ENCODE data around the gene BACH2.

BACH2 gene

DNA sequence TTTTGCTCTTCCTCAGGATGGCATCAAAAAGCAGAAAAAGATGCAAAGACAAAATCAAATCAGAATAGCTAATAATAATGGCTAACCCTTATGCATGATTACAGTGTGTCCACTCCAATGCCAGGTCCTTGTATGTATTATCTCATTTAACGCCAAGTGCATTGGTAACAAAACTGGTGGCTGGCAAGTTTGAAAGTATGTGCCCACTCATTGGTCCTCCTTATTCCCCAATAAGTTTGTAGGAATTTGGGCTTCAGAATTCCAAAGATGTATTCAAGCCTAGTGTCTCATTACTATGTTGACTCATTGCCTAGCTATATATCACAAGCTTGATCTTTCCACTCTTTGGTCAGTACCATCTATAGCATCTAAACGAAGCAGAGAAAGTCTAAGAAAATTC lies 205.8 kb downstream of the BACH2 start:
- no peak overlapping the region for H3K4me3 ChIP-seq (ENCODE audit: low read depth, low read length)
- TF ChIP-seq, protein P1, sequence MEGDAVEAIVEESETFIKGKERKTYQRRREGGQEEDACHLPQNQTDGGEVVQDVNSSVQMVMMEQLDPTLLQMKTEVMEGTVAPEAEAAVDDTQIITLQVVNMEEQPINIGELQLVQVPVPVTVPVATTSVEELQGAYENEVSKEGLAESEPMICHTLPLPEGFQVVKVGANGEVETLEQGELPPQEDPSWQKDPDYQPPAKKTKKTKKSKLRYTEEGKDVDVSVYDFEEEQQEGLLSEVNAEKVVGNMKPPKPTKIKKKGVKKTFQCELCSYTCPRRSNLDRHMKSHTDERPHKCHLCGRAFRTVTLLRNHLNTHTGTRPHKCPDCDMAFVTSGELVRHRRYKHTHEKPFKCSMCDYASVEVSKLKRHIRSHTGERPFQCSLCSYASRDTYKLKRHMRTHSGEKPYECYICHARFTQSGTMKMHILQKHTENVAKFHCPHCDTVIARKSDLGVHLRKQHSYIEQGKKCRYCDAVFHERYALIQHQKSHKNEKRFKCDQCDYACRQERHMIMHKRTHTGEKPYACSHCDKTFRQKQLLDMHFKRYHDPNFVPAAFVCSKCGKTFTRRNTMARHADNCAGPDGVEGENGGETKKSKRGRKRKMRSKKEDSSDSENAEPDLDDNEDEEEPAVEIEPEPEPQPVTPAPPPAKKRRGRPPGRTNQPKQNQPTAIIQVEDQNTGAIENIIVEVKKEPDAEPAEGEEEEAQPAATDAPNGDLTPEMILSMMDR (IDR thresholded peaks at IDR 0.05; ENCODE audit: low read depth, low read length): no peak

DNA sequence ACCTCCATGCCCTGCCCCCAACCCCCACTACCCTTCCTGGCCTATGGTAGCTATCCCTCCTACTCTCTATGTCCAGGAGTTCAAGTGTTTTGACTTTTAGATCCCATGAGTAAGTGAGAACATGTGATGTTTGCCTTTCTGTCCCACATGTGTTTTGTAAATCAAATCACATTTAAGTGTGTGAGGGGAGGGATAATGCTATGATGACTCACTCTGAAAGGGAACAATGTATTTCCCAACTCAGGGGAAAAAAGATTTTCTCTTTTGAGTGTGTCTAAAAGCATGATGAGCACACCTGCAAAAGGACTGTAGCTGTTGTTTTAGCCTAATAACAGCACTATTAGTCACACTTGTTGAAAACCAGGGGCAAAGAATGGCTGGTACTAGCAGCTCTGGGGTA lies 208.6 kb downstream of the BACH2 start:
- H3K4me3 ChIP-seq (ENCODE audit: low read depth, low read length): no peak overlapping the region
- TF ChIP-seq, protein P1 (IDR thresholded peaks at IDR 0.05; ENCODE audit: low read depth, low read length): no peak

DNA sequence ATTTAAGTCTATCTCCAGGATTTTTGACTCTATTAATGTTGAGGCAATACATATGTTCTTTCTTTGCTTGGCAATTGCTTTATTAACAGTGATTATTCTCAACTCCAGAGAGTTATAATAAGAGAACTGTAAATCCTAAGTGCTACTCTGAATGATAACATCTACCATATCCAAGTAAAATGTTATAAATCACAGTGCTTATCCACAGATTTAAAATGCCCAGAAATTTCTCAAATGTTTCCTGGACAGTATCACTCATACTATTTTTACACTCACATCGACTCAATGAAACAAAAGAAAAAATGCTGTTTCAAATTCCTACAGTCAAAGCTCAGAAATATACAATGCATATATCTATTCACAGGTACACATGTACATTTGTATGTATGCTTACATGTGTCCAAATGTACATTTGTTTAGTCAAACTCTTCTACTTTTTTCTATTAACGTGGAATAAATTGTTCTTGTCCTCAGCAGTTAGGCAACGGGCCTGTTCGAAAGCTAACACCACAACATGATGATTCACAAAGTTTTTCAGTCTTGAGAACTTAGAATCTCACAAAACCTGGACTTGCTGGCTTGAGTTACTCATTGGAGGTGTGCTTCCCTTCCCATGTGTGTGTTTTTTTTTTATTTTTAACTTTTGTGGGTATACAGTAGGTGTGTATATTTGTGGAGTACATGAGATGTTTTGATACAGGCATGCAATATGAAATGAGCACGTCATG lies 209.4 kb downstream of the BACH2 start:
- TF ChIP-seq, protein P1 (IDR thresholded peaks at IDR 0.05; ENCODE audit: low read depth, low read length): no peak
- no peak overlapping the region for H3K4me3 ChIP-seq (ENCODE audit: low read depth, low read length)

DNA sequence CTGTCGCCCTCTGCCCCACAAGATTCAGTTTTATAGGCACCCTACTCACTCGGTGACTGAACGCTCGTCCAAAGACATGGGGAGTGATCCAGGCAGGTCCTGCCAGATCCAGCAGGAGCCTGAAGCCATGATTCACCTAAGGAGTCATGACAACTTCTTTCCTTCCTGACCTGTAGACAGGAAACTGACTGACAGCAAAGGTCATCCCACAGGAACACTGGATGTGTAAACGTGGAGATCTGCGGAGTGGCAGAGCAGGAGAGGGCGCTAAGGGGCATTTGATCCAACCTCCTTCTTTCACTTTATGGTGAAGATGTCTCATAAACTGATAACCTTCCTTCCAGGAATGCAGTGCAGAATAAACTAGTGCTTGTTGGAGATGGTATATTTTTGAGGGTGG lies 210.1 kb downstream of the BACH2 start:
- TF ChIP-seq, protein P1 (IDR thresholded peaks at IDR 0.05; ENCODE audit: low read depth, low read length): no peak
- no peak overlapping the region for H3K4me3 ChIP-seq (ENCODE audit: low read depth, low read length)

DNA sequence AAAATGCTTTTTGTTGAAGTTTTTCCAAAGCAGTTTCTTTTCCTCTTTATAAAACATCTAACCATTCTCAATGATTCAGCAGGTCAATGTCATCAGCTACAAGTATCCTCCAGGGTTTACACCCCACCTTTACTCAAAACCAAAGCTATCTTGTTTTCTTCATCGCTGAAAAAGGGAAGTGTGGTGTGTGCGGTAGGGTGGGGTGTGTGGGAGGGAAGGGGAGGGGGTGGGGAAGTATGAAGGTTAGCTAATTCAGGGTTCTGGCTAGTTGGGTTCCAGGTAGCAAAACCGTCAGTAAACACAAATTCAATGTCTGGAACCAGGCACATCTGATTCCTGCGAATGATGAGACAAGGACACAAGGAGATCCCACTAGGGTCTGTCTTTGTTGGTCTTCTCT lies 212.8 kb downstream of the BACH2 start:
- TF ChIP-seq, protein P1 (IDR thresholded peaks at IDR 0.05; ENCODE audit: low read depth, low read length): no peak
- H3K4me3 ChIP-seq (ENCODE audit: low read depth, low read length): no peak overlapping the region

DNA sequence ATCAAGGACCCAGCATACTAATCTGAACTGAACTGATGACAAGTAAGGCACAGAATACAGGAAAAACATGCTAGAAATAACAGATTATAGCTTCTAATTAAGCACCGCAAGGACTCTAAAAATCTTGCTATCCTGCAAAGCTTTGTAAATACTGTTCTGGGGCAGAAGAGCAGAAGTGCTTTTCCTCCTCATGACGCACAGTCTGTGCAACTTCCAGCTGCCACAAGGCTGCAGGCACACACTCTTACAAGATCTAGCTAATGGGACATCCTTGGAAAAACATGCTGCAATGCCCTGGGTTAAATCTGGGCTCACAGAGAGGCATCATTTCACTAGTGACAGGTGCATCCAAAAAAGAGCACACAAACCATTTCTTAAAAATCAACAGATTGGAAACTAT lies 213.8 kb downstream of the BACH2 start:
- TF ChIP-seq, protein P1 (IDR thresholded peaks at IDR 0.05; ENCODE audit: low read depth, low read length): no peak
- H3K4me3 ChIP-seq (ENCODE audit: low read depth, low read length): no peak overlapping the region

DNA sequence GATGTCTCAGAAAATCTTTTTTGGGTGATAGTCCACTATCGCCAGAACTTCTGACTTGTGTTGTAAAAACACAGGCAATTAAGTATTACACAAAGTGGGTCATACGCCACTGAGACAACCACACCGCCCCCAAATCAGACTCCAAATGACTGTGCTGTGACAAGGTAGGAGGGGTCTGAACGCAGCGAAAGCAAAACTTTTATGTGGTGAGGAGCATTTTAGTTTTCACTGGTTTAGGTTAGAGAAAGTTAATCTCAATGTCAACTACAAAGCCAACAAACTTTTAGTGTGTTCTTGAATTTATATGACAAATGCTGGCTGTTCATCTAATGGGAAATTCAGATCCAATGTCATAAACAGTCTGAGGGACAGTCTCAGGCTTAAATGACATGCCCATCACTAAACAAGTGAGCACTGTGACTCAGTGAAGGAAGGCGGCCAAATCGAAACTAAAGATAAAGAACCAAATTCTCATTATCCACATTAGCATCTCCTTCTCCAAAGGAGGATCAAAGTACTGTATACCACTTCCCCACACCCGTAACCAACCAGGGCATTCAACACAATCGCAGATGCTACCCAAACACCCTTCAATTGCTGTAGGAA lies 215.7 kb downstream of the BACH2 start:
- no peak overlapping the region for H3K4me3 ChIP-seq (ENCODE audit: low read depth, low read length)
- TF ChIP-seq, protein P1 (IDR thresholded peaks at IDR 0.05; ENCODE audit: low read depth, low read length): no peak
